Keratinocyte (primary cell): ENCODE results near the gene CHST12. TPM values are rescaled to one million over a fixed set of nuclear protein-coding genes. Genes with fewer than 3 reads are reported as not detected.

Experiments used
- DNase-seq: peaks from one replicate; pipeline ENCODE4 v3.0.0-alpha.2; 2011; ENCODE audit warnings: low read depth, missing footprints, low spot score
- FAIRE-seq: peaks from 2 replicates; lab custom pipeline; 2011; peaks lifted over from hg19 to GRCh38; lab: Jason Lieb, UNC
- H2AFZ ChIP-seq: 2 replicates; pipeline ENCODE4 v1.6.0; 2012; ENCODE audit warnings: low read length, control low read depth, inconsistent platforms; ENCODE audit not compliant: control insufficient read depth
- H3K27ac ChIP-seq: 2 replicates; pipeline ENCODE4 v1.5.1; 2011; ENCODE audit warnings: low read length; ENCODE audit not compliant: control insufficient read depth, insufficient read depth
- H3K27me3 ChIP-seq: 3 replicates; pipeline ENCODE4 v1.6.0; 2011; ENCODE audit warnings: low read length; ENCODE audit not compliant: control insufficient read depth, insufficient read depth; ENCODE audit errors: extremely low read depth
- H3K36me3 ChIP-seq, 2 experiments: 2 replicates in 1 of 2; 3 replicates in 1 of 2; pipeline ENCODE4 v1.5.1; 2011; ENCODE audit warnings: low read length in 2 of 2, mild to moderate bottlenecking in 1 of 2; ENCODE audit not compliant: control insufficient read depth in 2 of 2, insufficient read depth in 2 of 2; ENCODE audit errors: extremely low read depth in 1 of 2
- H3K4me1 ChIP-seq: 3 replicates; pipeline ENCODE4 v1.5.1; 2011; ENCODE audit warnings: low read length; ENCODE audit not compliant: control insufficient read depth, insufficient read depth; ENCODE audit errors: extremely low read depth
- H3K4me2 ChIP-seq: 3 replicates; pipeline ENCODE4 v1.6.0; 2011; ENCODE audit warnings: low read depth, low read length; ENCODE audit not compliant: control insufficient read depth, insufficient read depth; ENCODE audit errors: extremely low read depth
- H3K4me3 ChIP-seq, 3 experiments: fragments of 200-600 bp in 1 of 3; sonication (generic) in 1 of 3; 2 replicates in 2 of 3; 3 replicates in 1 of 3; pipeline ENCODE4 v1.5.1; 2011 to 2016; ENCODE audit warnings: low read length in 3 of 3, mild to moderate bottlenecking in 3 of 3, control low read depth in 2 of 3, inconsistent platforms in 1 of 3, low read depth in 1 of 3, mixed read lengths in 1 of 3, mixed run types in 1 of 3, moderate library complexity in 1 of 3; ENCODE audit not compliant: control insufficient read depth in 2 of 3, insufficient read depth in 2 of 3; ENCODE audit errors: extremely low read depth in 1 of 3
- H3K79me2 ChIP-seq: 2 replicates; pipeline ENCODE4 v1.6.0; 2012; ENCODE audit warnings: low read length; ENCODE audit not compliant: control insufficient read depth, insufficient read depth
- H3K9ac ChIP-seq: 3 replicates; pipeline ENCODE4 v1.6.0; 2011; ENCODE audit warnings: low read length; ENCODE audit not compliant: control insufficient read depth, insufficient read depth; ENCODE audit errors: extremely low read depth
- H3K9me1 ChIP-seq: 3 replicates; pipeline ENCODE4 v1.6.0; 2011; ENCODE audit warnings: low read length; ENCODE audit not compliant: control insufficient read depth, insufficient read depth; ENCODE audit errors: extremely low read depth
- H3K9me3 ChIP-seq: 2 replicates; pipeline ENCODE4 v1.5.1; 2012; ENCODE audit warnings: low read depth, low read length; ENCODE audit not compliant: control insufficient read depth
- H4K20me1 ChIP-seq: 3 replicates; pipeline ENCODE4 v1.6.0; 2011; ENCODE audit warnings: low read length; ENCODE audit not compliant: control insufficient read depth, insufficient read depth; ENCODE audit errors: extremely low read depth
- EZH2 ChIP-seq: IDR thresholded peaks from one replicate; pipeline ENCODE4 v1.6.1; 2012; ENCODE audit warnings: inconsistent platforms, mild to moderate bottlenecking, low read length, moderate library complexity
- dilution Hi-C: fragments of 300-500 bp; cut with MboI; formaldehyde crosslinking; loops from one replicate; pipeline ENCODE4 v1.7.0; 2020; ENCODE audit warnings: low sequenced_read_pairs; ENCODE audit not compliant: extremely low pct_ligation_motif_present
- polyA plus RNA-seq, 5 experiments: library from polyadenylated mRNA; depleted of rRNA in 3 of 5; stranded (reverse) in 3 of 5; stranded (forward) in 1 of 5; unstranded in 1 of 5; fragments of >200 nt; gene quantifications; 1 replicate in 1 of 5; 2 replicates in 3 of 5; 3 replicates in 1 of 5; pipeline versions ENCODE4 v1.2.1 to v1.2.3, GENCODE V29; 2011 to 2012; ENCODE audit warnings: missing spikeins in 2 of 5, low read depth in 1 of 5, low replicate concordance in 1 of 5
- TF ChIP-seq, protein P1 (sequence below), 3 experiments: IDR thresholded peaks in 1 of 3; conservative IDR thresholded peaks in 1 of 3; optimal IDR thresholded peaks in 1 of 3; 2 replicates in 2 of 3; 3 replicates in 1 of 3; pipeline versions ENCODE3 to v1.5.1; 2011; ENCODE audit warnings: low read length in 3 of 3, mild to moderate bottlenecking in 3 of 3, moderate library complexity in 2 of 3, control low read depth in 1 of 3, inconsistent platforms in 1 of 3; ENCODE audit not compliant: insufficient read depth in 2 of 3; ENCODE audit errors: extremely low read depth in 1 of 3

The CHST12 gene
- polyA plus RNA-seq, 1 donor (not counting 4 experiments of a cell fraction or from before 2014, with no cell fraction given) = 5.0 TPM

GRCh38 chr7:2359610-2360009, 43.8 kb upstream of the CHST12 start:
- peaks cover 84% of the 10 kb centered on the region for H3K79me2 ChIP-seq
- peaks cover 31% of the 10 kb centered on the region for H4K20me1 ChIP-seq
- peaks cover 25% of the 10 kb centered on the region for H3K4me1 ChIP-seq
- dilution Hi-C loops = no loop called here
- no peaks in the 10 kb centered on the region for H3K27me3 ChIP-seq
- no peak overlapping the region for H3K4me2 ChIP-seq
- no peak for DNase-seq
- TF ChIP-seq, protein P1, sequence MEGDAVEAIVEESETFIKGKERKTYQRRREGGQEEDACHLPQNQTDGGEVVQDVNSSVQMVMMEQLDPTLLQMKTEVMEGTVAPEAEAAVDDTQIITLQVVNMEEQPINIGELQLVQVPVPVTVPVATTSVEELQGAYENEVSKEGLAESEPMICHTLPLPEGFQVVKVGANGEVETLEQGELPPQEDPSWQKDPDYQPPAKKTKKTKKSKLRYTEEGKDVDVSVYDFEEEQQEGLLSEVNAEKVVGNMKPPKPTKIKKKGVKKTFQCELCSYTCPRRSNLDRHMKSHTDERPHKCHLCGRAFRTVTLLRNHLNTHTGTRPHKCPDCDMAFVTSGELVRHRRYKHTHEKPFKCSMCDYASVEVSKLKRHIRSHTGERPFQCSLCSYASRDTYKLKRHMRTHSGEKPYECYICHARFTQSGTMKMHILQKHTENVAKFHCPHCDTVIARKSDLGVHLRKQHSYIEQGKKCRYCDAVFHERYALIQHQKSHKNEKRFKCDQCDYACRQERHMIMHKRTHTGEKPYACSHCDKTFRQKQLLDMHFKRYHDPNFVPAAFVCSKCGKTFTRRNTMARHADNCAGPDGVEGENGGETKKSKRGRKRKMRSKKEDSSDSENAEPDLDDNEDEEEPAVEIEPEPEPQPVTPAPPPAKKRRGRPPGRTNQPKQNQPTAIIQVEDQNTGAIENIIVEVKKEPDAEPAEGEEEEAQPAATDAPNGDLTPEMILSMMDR (optimal IDR thresholded peaks at IDR 0.05 in 1 of 3, IDR thresholded peaks at IDR 0.05 in 1 of 3, conservative IDR thresholded peaks at IDR 0.05 in 1 of 3; ENCODE audit: extremely low read depth in 1 of 3, insufficient read depth in 2 of 3, low read length in 3 of 3) = no peak
- no peak for TF ChIP-seq EZH2
- H3K27ac ChIP-seq = no peak overlapping the region
- H3K9me1 ChIP-seq = no peaks in the 10 kb centered on the region
- H3K9me3 ChIP-seq = no peaks in the 10 kb centered on the region
- H3K4me3 ChIP-seq = no peak overlapping the region
- no peak overlapping the region for H3K9ac ChIP-seq
- H3K36me3 ChIP-seq = peaks cover 22 to 51% of the 10 kb centered on the region in 2 experiments
- no peak overlapping the region for H2AFZ ChIP-seq
- no peak for FAIRE-seq

DNA sequence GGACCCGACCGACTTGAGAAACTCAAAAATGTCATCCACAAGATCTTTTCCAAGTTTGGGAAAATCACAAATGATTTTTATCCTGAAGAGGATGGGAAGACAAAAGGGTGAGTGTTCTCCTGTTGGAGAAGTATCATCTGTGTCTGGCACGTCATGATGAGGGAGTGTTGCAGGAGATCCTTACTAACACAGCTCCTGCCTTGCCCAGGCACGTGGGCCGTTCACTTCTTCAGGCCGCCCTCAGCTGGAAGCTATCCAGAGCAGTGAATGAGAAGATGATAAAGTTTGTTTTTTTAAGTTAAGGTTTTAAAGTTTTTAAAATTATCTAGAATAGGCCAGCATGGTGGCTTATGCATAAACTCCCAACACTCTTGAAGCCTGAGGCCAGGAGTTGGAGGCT, 42.6 kb upstream of the CHST12 start:
- Histone ChIP-seq H3K4me2 (no peak overlapping the region), H3K4me3 (no peak overlapping the region), H3K79me2 (peaks cover 75% of the 10 kb centered on the region), H3K4me1 (peaks cover 25% of the 10 kb centered on the region), H3K36me3 (peaks cover 27 to 54% of the 10 kb centered on the region in 2 experiments), H3K9ac (no peak overlapping the region), H4K20me1 (peaks cover 32% of the 10 kb centered on the region), H3K9me3 (no peaks in the 10 kb centered on the region), H3K9me1 (no peaks in the 10 kb centered on the region), H3K27me3 (no peaks in the 10 kb centered on the region), H3K27ac (peak overlapping the region; percentile 56), H2AFZ (no peak overlapping the region)
- DNase-seq (no peak), FAIRE-seq (peak; percentile 48)
- TF ChIP-seq, protein P1 (optimal IDR thresholded peaks at IDR 0.05 in 1 of 3, IDR thresholded peaks at IDR 0.05 in 1 of 3, conservative IDR thresholded peaks at IDR 0.05 in 1 of 3; ENCODE audit: extremely low read depth in 1 of 3, insufficient read depth in 2 of 3, low read length in 3 of 3) = no peak
- TF ChIP-seq EZH2 = no peak
- dilution Hi-C loops = no loop called here
